ENCODE results near the gene ZNF462. TPM values are rescaled to one million over a fixed set of nuclear protein-coding genes. Genes with fewer than 3 reads are reported as not detected.

Gene ZNF462
- total and polyA plus RNA-seq, 2 of the 4 experiments (the other 2 are of a cell fraction): 6.1 to 18.8 TPM

GRCh38 chr9:106947106-106947900 lies 84.3 kb downstream of the ZNF462 start:
- Histone ChIP-seq H3K4me1 (ENCODE audit: control insufficient read depth, insufficient read depth, low read length) (peaks cover 3% of the 10 kb centered on the region; the same call in 1 of the 2 replicates), H4K91ac (ENCODE audit: insufficient read depth, low read depth, low read length) (no peak overlapping the region), H3K18ac (ENCODE audit: low read depth, low read length) (no peak overlapping the region), H2BK15ac (ENCODE audit: low read depth, low read length) (no peak overlapping the region), H2AFZ (replicated peaks; ENCODE audit: low read length, poor library complexity) (no peak overlapping the region), H4K8ac (ENCODE audit: low read depth in 2 of 2, low read length in 2 of 2) (no peak overlapping the region), H3K27ac (ENCODE audit: insufficient read depth, low read length) (no peak overlapping the region), H2AK9ac (replicated peaks; ENCODE audit: low read depth, low read length, poor library complexity) (no peak overlapping the region), H3K9me1 (ENCODE audit: insufficient read depth, low read length) (peaks cover 4% of the 10 kb centered on the region; the same call in 1 of the 2 replicates), H3K9ac (ENCODE audit: low read depth, low read length) (no peak overlapping the region), H3K14ac (replicated peaks; ENCODE audit: low read depth, low read length) (no peak overlapping the region), H2BK120ac (ENCODE audit: low read depth, low read length) (no peak overlapping the region), H3K27me3 (ENCODE audit: control insufficient read depth, insufficient read depth, low read length) (no peaks in the 10 kb centered on the region), H3K4me3 (ENCODE audit: insufficient read depth, low read depth, low read length) (no peak overlapping the region), H4K5ac (ENCODE audit: low read depth, low read length) (no peak overlapping the region), H3K23ac (ENCODE audit: low read depth, low read length) (no peak overlapping the region), H4K20me1 (ENCODE audit: insufficient read depth, low read length) (peaks cover 2% of the 10 kb centered on the region; the same call in 1 of the 2 replicates), H3K79me1 (ENCODE audit: low read depth in 1 of 2, low read length in 2 of 2) (no peaks in the 10 kb centered on the region), H3K56ac (ENCODE audit: extremely low read depth, insufficient read depth, low read length) (no peak overlapping the region), H2BK20ac (ENCODE audit: low read depth, low read length) (no peak overlapping the region), H2AK5ac (ENCODE audit: low read depth, low read length) (0 out of 2 replicates have a peak overlapping the region, but pooled peaks have one; percentile 3), H3K4ac (ENCODE audit: low read depth, low read length) (no peak overlapping the region), H3K9me3 (ENCODE audit: control insufficient read depth, insufficient read depth, low read length) (no peaks in the 10 kb centered on the region), H3K4me2 (ENCODE audit: low read depth, low read length) (no peak overlapping the region), H3K36me3 (ENCODE audit: control insufficient read depth, insufficient read depth, low read length) (peaks cover 7% of the 10 kb centered on the region), H2BK5ac (ENCODE audit: low read depth, low read length, poor library complexity, severe bottlenecking) (no peak overlapping the region)
- ChIA-PET POLR2A (ENCODE audit: unreplicated experiment) (no interaction called here), CTCF (interaction anchor here (1.4 kb wide), 1 partner anchor 9 kb away, joined by 5 read pairs; no protein-coding TSS in a partner anchor)
- DNase-seq (peak; percentile 25), ATAC-seq (ENCODE audit: low read depth) (no peak)
- intact Hi-C loops (cut with micrococcal nuclease) (no loop called here), in situ Hi-C loops (cut with MboI; ENCODE audit: low sequenced_read_pairs) (no loop called here), dilution Hi-C loops (cut with HindIII; ENCODE audit: low sequenced_read_pairs, unreplicated experiment) (no loop called here)
- 100% methylated on average over 1 of the region's 8 CpGs; no CpG with 5 or more reads in 1 of the 2 experiments for WGBS, 2 experiments (ENCODE audit: extremely low coverage in 2 of 2, insufficient read length in 1 of 2)
- BruUV-seq (replicated peaks): no TSS peak
- no peak for TF ChIP-seq MAFK (IDR thresholded peaks at IDR 0.05; ENCODE audit: low read depth, low read length)
- TF ChIP-seq SMC3 (IDR thresholded peaks at IDR 0.05; ENCODE audit: low read depth, low read length): no peak
- TF ChIP-seq NFE2L2 (IDR thresholded peaks at IDR 0.05; ENCODE audit: low read depth, low read length): no peak
- TF ChIP-seq ELK1 (IDR thresholded peaks at IDR 0.05; ENCODE audit: borderline replicate concordance, low read depth, low read length): no peak
- no peak for TF ChIP-seq CEBPB (IDR thresholded peaks at IDR 0.05; ENCODE audit: low read depth, low read length)
- no peak for TF ChIP-seq MXI1 (IDR thresholded peaks at IDR 0.05; ENCODE audit: borderline replicate concordance, low read depth, low read length)
- TF ChIP-seq MAZ (IDR thresholded peaks at IDR 0.05; ENCODE audit: borderline replicate concordance, low read depth, low read length): no peak
- no peak for TF ChIP-seq RAD21 (IDR thresholded peaks at IDR 0.05; ENCODE audit: low read length)
- no peak for TF ChIP-seq FOS (IDR thresholded peaks at IDR 0.05; ENCODE audit: low read depth, low read length)
- TF ChIP-seq RCOR1 (IDR thresholded peaks at IDR 0.05; ENCODE audit: insufficient replicate concordance, low read length): no peak
- no peak for TF ChIP-seq BHLHE40 (IDR thresholded peaks at IDR 0.05; ENCODE audit: low read depth, low read length)
- TF ChIP-seq RFX5 (IDR thresholded peaks at IDR 0.05; ENCODE audit: low read depth, low read length): no peak
- TF ChIP-seq POLR2A (IDR thresholded peaks at IDR 0.05; ENCODE audit: low read depth, low read length): no peak
- TF ChIP-seq USF2 (IDR thresholded peaks at IDR 0.05; ENCODE audit: low read depth, low read length): no peak
- TF ChIP-seq CTCF (conservative IDR thresholded peaks at IDR 0.05; ENCODE audit: low read depth, low read length): no peak
